Stimulated activated CD4-positive, alpha-beta T cell treated with anti-CD3 and anti-CD28 coated beads, Interleukin-12 subunit alpha, Interleukin-12 subunit beta, amount 100 ng/mL, for 48 hours (primary cell): Measurements from ENCODE around the gene NCAN.
"Not testable (repeated sequence)": the region's sequence is repeated elsewhere in the genome, so short reads cannot be mapped to it uniquely, and the experiment has no call there.

Experiments
- DNase-seq, 3 donors: peaks; one replicate each; pipeline ENCODE4 v3.0.0-alpha.2; 2020; ENCODE audit warnings: low read depth in 2 of 3, low spot score in 1 of 3

The NCAN gene

DNA sequence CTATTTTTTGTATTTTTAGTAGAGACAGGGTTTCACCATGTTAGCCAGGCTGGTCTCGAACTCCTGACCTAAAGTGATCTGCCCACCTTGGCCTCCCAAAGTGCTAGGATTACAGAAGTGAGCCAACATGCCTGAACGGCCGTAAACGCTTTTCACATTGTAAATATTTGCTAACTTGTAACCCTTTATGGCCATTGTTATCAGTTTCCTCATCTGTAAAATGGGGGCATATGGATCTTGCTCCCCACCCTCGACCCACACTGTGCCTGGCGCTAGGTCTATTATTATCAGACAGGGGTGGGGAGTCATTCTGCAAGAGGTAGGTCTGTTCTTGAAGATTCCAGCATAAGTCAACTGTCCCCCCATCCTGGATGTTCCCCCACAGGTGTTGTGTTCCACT is 11.9 kb downstream of the NCAN start:
- no peak for DNase-seq

DNA sequence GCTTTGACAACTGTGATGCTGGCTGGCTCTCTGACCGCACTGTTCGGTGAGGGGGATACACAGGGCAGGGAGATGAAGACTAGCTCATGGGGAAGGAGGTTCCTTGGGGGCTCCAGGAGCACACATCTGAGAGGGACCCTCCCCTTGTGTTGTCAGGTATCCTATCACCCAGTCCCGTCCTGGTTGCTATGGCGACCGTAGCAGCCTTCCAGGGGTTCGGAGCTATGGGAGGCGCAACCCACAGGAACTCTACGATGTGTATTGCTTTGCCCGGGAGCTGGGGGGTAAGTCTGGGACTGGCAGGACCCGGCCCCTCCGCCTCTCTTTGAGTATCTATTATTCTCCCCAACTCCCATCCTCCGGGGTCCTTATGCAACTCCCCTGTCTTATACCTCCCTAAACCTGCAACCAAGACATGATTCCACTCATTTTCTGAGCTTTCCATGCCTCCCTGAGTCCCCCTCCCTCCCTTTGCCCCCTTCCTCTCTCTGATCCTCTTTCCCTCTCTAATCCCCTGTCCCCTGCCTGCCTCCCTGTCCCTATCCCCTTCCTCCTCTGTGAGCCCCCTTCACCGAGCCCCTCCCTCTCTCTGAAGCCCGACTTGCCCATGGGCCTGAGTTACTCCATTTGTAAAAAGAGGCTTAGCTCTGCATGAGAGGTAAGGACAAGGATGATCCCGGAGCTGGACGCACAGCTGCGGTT is 12.5 kb downstream of the NCAN start:
- DNase-seq: no peak

DNA sequence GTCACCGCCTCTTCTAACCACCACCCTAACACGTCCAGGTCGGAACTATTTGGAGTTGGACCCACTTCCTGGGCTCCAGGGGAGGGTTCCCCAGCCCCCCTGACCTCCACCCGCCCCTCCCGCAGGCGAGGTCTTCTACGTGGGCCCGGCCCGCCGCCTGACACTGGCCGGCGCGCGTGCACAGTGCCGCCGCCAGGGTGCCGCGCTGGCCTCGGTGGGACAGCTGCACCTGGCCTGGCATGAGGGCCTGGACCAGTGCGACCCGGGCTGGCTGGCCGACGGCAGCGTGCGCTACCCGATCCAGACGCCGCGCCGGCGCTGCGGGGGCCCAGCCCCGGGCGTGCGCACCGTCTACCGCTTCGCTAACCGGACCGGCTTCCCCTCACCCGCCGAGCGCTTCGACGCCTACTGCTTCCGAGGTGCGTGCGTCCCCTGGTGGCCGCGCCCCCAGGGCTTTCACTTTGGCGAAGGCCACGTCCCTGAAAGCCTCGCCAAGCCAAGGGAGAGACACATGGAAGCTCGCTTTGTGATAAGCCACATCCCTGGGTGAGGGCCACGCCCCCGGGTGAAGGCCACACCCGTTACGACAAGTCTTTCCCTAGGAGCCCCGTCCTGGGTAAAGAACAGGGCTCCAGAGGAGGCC is 13.2 kb downstream of the NCAN start:
- DNase-seq: peak; percentile 55 to 72 (median 58)

DNA sequence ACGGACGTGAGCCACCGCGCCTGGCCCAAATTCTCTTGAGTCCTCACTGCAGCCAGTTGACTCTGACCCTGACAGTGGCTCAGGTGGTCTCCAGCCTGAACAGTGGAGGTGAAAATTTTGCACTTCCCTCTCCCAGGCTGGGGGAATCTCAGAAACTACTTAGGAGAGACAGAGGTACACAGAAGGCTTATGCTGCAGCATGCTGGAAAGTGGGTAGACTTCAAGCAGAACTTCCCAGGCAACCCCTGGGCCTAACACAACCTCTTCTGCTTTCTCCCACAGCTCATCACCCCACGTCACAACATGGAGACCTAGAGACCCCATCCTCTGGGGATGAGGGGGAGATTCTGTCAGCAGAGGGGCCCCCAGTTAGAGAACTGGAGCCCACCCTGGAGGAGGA is 14.4 kb downstream of the NCAN start:
- no peak for DNase-seq

DNA sequence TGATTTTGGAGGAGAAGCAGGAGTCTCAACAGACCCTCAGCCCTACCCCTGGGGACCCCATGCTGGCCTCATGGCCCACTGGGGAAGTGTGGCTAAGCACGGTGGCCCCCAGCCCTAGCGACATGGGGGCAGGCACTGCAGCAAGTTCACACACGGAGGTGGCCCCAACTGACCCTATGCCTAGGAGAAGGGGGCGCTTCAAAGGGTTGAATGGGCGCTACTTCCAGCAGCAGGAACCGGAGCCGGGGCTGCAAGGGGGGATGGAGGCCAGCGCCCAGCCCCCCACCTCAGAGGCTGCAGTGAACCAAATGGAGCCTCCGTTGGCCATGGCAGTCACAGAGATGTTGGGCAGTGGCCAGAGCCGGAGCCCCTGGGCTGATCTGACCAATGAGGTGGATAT is 14.9 kb downstream of the NCAN start:
- DNase-seq: no peak

DNA sequence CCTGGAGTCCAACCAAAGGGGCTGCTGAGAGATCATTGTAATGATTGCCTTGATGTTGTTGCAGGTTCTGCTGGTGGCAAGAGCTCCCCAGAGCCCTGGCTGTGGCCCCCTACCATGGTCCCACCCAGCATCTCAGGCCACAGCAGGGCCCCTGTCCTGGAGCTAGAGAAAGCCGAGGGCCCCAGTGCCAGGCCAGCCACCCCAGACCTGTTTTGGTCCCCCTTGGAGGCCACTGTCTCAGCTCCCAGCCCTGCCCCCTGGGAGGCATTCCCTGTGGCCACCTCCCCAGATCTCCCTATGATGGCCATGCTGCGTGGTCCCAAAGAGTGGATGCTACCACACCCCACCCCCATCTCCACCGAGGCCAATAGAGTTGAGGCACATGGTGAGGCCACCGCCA is 15.5 kb downstream of the NCAN start:
- no peak for DNase-seq

DNA sequence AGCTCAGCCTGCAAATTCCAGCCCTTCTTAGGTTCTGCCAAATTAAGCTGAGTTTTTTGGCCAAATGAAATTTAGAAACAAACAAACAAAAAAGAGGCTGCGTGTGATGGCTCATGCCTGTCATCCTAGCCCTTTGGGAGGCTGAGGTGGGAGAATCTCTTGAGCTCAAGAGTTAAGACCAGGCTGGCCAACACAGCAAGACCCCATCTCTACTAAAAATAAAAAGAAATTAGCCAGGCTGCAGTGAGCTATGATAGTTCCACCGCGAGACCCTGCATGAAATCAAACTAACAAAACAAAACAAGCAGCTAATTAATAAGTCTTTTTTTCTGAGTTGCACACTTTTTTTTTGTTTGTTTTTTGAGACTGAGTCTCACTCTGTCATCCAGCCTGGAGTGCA is 17.9 kb downstream of the NCAN start:
- no peak for DNase-seq

DNA sequence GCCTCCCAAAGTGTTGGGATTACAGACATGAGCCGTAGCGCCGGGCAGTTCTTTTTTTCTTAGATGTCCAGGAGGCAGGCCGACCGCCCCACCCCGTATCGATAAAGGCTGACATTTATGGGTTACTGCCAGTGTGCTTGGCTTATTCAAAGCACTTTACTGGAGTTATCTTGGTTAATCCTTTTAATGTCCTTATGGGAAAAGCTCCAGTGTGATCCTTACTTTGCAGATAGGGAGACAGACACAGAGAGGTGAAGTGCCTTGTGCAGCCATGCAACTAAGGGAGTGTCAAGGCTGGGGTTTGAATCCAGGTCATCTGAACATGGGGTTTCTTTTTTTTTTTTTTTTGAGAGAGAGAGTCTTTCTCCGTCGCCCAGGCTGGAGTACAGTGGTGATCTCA is 19.2 kb downstream of the NCAN start:
- no peak for DNase-seq

DNA sequence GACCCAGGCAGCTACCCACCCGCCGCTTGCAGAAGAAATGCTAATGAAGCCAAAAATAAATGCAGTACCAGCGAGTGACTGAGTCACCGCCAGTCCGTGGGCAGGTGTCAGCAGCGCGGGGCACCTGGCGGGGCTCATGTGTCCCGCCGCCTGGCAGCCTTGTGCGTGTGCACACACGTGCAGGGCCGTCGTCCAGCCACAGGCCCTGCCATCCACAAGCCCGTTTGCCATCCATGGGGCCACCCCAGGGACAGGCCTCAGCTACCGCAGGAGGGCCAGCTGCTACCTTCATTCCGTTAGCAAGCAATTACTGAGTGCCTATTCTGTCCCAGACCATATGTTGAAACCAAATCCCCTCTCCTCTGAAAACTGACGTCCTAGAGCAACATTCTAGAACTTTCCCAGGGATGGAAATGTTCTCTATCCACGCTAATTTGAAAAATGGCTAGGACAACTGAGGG is 20.5 kb downstream of the NCAN start:
- no peak for DNase-seq

DNA sequence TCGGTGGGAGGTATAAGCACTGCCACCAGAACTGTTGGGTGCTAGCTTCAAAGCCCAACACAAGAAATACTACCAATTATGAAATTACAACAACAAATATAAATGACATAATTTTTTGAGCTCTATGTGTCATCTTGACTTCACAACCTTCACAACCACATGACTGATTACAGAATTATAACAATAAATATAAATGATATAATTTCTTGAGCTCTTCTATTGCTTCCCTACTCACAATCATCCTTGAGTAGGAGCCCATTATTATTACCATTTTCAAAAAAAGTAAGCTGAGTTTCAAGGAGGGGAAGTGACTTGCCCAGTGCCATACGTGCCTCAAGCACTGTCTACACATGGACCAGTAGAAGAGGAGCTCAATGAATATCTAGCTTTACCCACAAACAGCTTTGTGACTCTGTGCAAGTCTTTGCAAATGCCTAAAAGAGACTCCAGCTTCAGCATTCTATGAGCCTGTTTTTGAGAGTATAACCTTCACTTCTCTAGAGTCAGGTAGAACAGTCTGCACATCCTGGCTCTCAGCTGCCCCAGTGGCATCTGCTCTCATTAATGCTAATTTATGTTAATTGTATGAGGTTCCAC is 22.6 kb downstream of the NCAN start:
- DNase-seq: no peak

DNA sequence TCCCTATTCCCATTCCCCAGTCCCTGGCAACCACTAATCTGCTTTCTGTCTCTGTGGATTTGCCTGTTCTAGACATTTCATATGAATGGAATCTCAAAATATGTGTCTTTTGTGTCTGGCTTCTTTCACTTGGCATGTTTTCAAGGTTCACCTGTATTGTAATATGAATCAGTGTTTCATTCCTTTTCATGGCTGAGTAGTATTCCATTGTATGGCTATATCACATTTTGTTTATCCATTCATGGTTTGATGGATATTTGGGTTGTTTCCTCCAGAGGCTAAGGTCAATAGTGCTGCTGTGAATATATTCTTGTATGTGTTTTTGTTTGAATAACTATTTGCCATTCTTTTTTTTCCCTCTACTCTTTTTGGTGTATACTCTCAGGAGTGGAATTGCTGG is 24.4 kb downstream of the NCAN start:
- DNase-seq: no peak

DNA sequence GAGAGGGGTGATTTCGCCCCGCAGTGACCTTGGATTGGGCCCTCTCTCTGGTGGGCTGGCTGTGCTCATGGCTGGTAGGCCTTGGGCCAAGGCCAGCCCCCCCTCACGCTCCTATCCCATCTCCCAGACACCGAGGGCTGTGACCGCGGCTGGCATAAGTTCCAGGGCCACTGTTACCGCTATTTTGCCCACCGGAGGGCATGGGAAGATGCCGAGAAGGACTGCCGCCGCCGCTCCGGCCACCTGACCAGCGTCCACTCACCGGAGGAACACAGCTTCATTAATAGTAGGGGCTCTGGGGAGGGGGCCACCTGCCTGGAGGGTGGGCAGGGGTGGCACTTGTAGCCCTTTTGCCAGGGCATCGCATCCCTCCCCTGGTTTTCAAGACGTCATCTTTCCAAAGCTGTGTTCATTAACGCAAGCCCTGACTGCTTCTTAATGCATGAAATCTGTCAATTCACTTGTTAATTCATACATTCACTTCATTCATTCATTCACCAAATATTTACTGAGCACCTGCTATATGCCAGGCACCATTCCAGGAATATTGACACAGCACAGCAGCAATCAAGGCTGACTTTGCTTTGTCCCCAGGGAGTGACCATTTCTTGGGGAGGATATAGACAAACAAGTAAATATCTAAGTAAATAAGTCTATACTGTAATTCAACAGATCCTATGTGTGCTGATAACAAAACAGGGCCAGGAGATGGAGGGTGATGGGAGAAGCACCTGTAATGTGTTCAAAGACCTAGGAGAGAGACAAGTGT is 26.6 kb downstream of the NCAN start:
- DNase-seq: no peak

DNA sequence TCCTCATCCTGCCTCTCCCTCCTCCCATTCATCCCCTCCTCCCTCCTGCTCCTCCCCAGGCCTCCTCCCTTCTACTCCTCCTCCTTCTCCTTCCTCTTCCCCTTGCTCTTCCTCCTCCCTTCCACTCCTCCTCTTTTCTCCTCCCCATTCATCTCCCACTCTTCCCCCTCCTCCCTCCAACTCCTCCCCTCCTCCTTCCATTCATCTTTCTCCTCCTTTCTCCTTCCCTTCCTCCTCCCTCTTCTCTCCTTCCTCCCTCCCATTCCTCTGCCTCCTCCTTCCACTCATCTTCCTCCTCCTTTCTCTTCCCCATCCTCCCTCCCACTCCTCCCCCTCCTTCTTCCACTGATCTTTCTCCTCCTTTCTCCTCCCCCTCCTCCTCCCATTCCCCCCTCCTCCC is 27.9 kb downstream of the NCAN start:
- DNase-seq: no peak

DNA sequence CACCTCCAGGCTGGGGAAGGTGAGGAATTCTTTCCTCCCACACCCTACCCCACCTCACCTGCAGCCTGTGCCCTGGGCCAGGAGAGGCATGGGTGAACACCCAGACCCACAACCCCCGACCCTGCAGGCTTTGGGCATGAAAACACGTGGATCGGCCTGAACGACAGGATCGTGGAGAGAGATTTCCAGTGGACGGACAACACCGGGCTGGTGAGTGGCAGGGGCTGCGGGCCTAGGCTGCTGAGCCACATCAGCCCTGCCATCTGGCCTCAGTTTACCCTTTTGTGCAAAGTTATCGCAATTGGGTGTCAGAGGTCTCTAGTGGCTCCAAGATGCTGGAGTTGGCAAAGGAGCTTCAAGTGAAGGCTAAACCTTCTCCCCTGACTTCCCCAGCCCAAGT is 28.7 kb downstream of the NCAN start:
- no peak for DNase-seq

DNA sequence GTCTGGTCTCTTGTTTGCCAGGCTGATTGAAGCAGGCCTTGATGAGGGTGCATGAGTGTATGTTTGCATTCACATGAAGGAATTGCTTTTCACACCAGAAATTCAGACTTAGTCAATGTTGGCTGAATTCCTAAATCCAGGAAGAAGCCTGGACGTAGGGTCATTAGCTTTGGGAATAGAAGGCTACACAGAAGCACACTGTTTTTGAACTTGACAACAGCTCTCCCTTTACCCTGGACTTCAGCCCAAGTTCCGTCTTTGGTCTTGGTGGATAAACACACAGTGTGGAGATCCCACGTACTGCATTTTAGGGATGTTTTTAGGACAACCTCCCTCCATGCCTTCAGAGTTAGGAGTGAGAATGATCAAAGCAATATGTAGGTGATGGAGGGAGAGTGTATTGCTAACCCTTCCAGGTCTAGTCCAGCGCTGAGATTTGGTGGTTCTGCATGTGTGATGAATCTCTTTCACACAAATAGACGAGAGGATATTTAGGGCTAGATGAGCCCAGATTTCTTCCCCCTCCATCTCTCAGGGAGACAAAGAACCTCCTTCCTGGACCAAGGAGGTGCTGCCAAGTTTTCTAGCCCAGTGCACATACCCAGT is 38.5 kb downstream of the NCAN start:
- DNase-seq: no peak

DNA sequence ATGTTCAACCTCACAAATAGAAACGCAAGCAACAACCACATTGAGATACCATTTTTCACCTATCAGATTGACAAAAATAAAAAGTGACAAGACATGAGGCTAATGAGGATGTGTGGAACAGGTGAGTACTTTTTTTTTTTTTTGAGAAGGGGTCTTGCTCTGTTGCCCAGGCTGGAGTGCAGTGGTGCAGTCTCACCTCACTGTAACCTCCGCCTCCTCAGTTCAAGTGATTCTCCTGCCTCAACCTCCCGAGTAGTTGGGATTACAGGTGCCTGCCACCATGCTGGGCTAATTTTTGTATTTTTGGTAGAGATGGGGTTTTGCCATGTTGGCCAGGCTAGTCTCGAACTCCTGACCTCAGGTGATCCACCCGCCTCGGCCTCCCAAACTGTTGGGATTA is 41.7 kb downstream of the NCAN start:
- not testable (repeated sequence) for DNase-seq

DNA sequence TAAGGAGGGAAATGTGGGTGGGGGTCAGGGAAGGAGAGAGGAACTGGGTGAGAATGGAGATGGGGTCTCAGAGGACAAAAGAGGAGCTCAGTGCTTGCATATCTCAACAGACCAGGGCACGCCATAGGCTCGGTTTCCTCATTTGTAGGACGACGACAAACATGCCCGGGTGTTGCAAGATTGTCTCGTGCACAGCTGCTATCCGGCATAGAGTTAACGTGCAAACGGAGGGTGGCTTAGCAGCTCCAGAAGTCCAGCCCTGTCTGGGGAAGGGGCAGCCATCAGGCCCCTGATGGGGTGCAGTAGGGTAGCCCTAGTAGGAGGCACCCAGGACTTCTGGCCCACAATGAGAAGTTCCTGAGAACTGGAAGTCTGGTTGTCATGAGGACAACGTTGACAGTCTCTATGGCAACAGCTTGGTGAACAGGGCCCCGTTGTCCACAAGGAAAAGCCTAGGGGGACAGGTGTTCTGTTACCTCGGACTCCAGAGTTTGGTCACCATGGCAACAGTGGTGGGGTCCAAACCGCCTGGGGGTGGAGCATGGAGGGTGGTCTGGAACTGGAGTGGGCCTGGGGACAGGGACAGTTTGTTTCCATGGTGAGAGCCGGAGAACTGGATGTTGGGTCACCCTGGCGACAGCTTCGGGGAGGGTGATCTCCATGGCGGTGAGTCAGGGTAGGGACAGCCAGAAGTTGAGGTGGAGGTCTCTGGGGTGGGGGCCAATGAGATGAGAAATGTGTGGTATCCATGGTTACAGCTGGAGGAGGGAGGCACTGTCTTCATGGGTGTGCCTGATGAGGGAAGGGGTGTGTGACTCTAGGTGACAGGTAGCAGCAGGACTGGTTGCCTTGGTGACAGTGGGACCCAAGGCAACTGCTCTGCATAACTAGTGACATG is 44.6 kb downstream of the NCAN start:
- DNase-seq: no peak

DNA sequence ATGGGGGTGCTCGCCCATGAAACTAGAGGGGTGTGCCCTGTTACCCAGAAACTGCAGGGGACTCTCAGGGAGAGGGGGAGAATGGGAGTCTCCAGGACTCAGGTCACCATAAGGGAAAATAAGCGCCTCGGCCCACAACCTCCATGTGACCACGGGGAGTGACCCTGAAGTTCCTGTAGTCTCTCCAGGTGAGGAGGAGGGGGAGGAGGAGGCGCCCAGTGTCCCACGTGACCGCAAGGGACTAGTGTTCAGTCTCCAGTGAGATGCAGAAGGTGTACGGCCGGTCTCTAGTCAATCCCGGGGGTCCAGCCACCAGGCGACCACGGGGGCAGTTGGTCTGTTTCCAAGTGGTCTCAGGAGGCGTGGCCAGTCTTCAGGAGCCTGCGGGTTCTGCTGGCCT is 45.4 kb downstream of the NCAN start:
- DNase-seq: no peak

DNA sequence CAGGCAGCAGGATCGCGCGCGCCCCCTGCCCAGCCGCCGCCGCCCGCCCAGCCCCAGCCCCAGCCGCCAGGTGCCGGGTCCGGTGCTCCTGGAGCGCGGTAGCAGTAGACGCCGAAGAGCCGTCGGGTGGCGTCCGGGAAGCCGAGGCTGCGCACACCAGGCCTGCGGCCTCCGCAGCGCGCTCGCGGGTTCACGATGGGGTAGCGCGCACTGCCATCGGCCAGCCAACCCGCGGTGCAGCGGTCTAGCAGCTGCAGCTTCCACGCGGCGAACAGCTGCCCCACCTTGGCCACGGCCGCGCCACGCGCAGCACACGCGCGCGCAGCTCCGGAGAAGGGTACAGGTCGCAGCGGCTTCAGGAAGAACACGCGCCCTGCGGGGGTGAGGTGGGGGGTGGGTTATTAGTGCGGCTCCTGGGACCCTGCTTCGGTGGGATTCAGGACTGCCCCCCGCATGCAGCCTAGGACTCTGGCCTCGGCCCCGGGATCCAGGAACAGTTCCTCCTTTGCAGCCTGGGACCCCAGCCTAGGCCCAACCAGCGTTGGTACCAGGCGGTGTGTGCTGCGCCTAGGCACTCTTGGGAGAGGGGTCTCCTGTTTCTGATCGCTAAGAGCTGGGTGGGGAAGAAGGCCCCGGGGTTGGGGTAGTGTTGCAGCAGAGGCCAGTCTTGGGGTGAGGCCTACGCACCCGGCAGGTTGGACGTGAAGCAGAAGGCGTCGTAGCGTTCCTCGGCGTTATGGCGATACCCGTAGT is 46.3 kb downstream of the NCAN start:
- DNase-seq: no peak
